EL (cell line): Measurements from ENCODE around the gene GSG1L2.
"Not testable (repeated sequence)": the region's sequence is repeated elsewhere in the genome, so short reads cannot be mapped to it uniquely, and the experiment has no call there.

Experiments
- DNase-seq: peaks from one replicate; pipeline ENCODE4 v3.0.0-alpha.2; 2016

Gene GSG1L2

DNA sequence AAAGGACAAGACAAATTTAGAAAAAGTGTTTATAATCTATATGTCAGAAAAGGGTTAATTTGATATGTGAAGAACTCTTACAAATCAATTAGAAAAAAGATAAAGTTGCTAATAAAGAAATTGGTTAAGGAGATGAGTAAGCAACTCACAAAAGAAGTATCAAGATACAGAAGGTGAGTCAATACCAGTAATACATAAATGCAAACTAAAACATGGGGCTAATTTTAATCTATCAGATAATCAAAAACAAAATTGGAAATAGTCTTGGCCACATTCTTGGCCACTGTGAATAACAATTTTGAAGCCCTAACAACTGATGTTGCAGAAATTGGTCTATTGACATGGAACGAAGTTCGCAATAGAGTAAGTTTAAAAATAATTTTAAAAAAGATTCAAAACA, 37.3 kb downstream of the GSG1L2 start:
- DNase-seq, result no peak

DNA sequence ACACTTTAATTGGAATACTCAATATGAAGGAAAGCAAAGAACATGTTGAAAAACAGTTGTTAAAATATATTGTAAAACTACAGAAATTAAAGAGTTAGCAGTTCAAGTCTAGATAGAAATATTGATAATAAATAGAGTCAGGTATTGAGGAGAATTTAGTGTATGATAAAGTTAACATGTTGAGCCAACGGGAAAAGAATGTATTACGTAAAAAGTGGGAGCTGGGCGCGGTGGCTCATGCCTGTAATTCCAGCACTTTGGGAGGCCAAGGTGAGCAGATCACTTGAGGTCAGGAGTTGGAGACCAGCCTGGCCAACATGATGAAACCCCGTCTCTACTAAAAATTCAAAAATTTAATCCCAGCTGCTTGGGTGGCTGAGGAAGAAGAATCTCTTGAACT, 38.4 kb downstream of the GSG1L2 start:
- not testable (repeated sequence) for DNase-seq

DNA sequence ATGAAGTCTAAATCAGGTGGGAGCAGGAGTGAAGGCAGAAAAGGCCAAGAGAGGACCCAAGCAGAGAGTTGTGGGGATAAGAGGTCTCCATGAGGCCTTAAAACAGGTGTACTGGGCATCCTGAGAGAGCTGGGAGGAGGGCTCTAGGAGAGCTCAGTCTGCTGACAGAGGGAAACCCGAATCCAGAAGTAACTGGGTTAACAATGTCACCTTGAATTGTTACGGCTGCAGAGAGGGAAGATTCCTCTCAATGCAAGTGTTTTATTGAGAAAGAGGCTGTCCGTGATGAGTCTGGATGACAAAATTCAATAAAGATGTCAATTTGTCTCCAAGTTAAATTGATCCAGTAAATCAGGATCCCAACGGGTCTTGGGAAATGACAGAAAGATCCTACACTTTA, 38.8 kb downstream of the GSG1L2 start:
- no peak for DNase-seq

DNA sequence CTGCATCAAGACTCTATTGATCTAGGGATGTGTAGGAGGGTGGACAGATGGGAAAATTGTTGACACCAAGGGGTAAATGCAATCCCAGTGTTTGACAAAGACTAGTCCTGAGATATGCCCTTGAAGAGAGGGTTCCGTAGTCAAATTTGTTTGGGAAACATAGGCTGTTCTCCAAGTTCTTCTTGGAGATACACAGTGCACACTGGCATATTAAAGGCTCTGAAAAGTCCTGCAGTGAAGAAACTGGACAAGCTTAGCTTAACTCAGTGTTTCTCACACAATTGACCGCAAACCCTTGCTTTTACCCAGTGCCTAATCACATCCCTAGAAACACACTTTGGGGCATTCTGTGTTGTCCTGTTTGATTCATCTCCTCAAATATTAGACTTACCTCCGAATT, 41.3 kb downstream of the GSG1L2 start:
- no peak for DNase-seq

DNA sequence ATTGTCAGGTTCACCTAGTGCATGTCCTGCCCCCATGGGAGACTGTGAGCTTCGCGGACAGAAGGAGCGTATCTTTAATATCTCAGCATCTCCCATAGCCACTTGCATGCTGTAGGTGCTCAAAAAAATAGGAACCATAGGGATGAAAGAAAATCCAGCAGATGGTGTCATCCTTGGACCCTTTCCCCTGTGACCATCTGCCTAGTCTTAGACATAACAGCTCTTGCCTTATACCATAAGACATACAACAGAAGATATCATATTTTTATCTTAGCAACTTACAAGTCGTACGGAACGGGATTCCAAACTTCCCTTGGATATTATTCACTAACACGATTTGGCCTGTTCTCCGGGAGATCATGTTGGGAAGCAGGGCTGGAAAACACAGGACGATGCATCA, 45.0 kb downstream of the GSG1L2 start:
- DNase-seq, result no peak

DNA sequence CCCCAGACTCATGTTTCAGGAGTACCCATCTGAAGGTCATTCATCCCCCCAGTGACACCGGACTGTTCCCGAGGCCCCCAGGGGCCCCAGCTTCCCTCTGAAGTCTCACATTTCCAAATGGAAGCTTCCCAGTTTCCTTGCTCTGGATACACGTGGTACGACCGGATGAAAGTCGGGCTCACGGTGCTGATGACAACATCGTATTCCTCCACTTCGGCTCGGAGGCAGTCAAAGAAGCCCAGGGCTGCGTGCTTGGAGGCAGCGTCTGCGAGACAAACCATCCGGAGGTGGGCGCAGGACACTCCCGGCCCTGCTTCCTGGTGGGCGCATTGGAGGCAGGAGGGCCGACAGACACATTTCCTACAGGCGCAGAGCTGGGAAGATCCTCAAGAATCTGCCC, 49.2 kb downstream of the GSG1L2 start:
- no peak for DNase-seq

DNA sequence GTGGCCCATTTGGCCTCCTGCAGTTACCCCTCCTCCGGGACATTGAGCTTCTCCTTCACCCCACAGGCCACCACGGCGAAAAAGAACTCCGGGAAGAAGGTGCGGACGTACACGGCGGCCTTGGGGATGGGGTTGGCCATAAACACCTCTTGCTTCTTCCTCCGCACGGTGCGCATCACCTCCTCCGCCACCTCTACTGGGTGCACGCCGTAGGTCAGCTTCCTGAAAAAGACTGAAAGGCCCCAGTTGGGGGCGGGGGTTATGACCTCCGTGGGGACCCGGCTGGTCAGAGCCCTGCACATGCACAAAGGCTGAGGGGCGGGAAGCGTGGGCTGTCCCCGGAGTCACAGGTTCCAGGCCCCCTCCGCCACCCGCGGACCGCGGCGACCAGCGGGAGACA, 50.4 kb downstream of the GSG1L2 start:
- no peak for DNase-seq

DNA sequence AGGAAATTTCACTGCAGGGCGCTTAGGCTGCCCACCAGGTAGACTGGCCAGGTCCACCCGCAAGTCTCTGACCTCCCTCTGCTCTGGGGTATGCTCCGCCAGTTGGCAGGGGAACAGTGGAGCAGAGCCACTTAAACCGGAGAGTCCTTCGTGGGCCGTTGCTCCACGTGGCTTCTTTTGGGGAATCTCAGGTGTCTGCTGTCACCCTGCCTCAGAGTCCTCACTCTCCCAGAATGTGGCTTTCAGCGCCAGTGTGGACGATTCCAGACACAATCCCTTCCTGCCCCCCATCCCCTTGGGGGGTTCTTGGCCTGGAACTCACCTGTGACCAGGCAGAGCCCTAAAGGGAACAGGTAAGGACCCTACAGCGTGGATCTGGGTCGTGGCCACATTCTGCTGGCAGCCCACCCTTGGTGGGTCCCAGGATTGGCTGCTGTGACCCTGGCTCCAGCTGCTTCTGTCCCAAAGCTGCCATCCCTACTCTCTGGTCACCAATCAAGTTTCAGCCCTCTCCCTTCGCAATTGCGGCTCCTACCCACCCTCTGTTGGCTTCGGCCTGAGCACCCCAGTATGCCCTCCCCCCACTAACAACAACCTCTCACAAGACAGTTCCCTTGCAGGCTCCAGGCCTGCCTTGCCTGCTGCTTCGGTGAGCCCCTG, 52.7 kb downstream of the GSG1L2 start:
- no peak for DNase-seq

DNA sequence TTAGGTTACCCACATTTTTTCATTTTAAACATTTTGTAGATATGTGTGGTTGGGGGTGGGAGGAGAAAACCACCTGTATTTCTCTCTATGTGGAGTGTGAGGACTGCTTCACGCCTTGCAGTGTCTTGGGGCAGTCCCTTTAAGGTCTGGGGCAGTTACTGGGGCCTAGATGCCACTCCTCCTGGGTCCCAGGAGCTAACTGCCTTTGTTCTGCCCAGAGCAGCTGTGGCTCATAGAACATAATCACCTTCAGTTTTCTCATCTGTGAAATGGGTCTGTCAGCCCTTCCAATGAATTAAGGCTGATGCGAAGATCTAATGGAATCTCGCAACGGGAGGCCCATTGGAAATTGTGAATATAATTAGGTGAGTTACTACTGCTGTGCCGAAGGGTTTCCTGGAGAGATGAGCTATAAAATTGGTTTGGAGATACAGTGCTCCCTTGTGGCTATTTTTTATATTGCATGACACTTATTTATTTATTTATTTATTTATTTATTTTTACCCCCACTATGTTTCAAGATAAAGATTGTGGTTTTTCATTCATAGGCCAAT, 53.4 kb downstream of the GSG1L2 start:
- peak; percentile 31 for DNase-seq

DNA sequence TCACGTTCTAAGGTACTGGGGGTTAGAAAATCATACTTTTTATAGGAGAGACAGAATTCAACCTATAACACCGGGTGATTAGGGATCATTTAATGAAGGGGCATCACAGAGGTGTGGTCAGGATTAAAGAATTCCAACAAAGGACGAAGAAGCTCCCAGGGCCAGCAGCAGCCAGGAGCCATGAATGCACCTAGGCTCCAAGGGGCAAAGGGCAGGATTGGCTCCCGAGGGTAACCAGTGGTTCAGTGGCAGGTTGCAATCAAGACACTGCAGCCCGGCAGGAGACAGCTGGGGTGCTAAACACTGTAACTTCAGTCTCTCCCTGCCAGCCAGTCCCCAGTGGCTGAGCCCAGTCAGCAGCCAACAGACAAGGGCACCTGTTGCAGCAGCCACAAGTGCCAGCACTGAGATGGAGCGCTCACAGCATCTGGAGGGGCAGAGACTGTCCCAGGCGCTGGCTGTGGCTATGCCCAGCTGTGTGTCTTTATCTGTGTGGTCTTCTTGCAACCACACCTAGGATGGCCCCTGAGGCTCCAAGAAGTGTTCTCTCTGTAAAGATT, 54.4 kb downstream of the GSG1L2 start:
- no peak for DNase-seq

DNA sequence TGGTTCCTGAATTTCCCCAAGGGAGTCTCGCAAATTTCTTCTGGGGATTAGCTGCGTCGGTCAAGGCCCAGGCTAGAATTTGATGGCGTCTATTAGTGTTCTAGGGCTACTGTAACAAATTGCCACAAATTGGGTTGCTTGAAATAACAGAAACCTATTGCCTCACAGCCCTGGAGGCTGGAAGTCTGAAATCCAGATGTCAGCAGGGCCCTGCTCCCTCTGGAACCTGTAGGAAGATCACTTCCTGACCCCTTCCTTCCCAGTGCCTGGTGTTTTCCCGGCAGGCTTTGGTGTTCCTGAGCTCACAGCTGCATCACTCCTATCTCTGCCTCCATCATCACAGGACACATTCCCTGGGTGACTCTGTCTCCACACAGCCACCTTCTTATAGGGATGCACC, 54.9 kb downstream of the GSG1L2 start:
- DNase-seq, result no peak

DNA sequence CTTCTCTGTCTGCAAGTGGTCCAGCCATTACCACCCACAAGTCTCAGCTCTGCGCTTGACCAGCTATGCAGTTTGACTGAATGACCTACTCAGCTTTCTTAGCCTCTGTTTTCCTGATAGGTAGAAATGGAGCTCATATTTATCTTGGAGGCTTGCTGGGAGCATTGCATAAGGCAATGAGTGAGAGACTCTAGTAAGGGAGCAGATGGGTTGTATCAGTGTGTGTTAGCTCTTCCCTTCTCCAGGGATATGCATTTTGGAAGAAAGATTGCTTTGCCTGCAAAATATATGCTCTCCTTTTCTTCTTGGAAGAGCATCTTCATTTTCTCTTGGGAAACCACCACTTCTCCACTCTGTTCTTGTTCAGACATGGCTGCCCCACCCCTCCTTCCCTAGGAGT, 56.6 kb downstream of the GSG1L2 start:
- DNase-seq, result no peak

DNA sequence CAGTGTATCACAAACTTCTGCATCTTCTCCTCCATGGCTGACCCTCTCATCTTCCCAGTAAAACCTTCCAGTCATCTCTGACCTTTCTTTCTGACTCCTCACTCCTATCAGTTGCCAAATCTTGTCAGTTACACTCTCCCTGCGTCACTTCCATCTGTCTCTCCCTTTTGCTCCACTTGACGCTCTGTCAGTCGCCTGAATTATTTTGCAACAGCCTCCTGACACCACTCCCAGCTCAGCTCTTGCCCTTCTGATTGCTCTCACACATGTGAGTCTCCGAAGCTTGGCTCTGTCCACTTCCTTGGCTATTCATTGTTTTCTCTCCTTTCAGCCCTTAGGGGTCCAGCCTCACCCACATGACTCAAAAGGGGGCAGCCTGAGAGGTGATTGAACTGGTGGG, 58.2 kb downstream of the GSG1L2 start:
- DNase-seq, result no peak

DNA sequence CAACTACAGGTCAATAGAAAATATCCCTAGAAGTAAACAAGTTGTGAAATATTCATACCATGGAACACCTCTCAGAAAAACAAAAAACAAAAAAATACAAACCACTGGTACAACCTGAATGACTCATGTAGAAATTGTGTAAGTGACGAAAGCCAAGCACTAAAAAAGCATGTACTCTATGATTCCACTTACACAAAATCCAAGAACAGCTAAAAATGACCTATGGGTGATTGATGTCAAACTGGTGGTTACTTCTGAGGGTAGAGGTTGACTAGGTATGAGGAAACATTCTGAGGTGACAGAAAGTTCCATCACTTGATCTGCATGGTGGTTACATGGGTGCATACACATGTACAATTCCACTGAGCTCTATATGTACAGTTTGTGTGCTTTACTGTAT, 61.6 kb downstream of the GSG1L2 start:
- DNase-seq, result no peak

DNA sequence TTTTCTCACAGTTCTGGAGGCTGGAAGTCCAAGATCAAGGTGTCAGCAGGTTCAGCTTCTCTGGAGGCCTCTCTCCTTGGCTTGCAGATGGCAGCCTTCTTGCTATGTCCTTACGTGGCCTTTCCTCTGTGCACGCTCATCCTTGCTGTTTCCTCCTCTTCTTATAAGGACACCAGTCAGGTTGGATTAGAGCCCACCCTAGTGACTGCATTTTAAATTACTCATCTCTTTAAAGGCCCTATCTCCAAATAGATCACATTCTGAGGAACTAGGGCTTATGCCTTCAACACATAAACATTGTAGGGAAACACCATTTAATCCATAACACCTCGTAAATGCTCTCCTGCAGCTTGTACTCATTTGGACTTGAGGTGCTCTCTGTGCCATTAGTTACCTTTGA, 66.8 kb downstream of the GSG1L2 start:
- peak; percentile 49 for DNase-seq
